HG03066 (cell line): Measurements from ENCODE around the gene CR1L.
"Not testable (repeated sequence)": the region's sequence is repeated elsewhere in the genome, so short reads cannot be mapped to it uniquely, and the experiment has no call there.

ENCODE experiments used
- ATAC-seq: cut with Tn5 transposase; IDR thresholded peaks from one replicate; pipeline ENCODE4 v1.9.1; 2021; ENCODE audit warnings: low read depth; ENCODE audit not compliant: unreplicated experiment

CR1L gene

DNA sequence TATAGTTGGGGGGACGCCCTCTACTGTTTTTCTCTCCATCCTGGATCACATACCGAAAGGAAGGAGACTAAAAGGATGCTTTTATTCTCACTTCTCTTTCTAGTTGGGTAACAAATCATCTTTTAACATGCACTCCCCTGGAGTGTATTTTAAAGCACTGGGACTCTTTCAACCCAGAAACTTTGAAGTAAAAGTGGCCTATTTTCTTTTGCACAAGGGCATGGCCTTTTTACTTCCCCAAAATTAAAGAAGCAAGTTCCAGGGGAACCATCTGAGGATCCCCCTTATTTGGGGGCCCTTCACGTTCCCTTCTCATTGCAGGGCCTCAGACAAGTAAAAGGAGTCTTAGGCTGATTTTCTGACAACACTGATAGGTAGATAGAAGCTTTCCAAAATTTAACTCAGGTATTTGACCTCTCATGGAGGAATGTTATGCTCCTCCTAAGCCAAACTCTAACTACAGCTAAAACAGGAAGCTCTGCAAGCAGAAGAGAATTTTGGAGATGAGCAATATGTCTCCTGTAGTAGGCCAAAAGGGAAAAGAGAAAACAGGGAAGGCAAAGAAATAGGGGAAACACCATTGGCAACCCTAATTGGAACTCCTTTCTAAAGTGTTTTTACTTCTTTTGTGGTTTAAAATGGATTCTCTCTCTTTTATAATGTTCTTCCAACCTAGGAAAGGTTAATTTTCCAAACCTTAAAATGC is 98.1 kb downstream of the CR1L start:
- no peak for ATAC-seq

DNA sequence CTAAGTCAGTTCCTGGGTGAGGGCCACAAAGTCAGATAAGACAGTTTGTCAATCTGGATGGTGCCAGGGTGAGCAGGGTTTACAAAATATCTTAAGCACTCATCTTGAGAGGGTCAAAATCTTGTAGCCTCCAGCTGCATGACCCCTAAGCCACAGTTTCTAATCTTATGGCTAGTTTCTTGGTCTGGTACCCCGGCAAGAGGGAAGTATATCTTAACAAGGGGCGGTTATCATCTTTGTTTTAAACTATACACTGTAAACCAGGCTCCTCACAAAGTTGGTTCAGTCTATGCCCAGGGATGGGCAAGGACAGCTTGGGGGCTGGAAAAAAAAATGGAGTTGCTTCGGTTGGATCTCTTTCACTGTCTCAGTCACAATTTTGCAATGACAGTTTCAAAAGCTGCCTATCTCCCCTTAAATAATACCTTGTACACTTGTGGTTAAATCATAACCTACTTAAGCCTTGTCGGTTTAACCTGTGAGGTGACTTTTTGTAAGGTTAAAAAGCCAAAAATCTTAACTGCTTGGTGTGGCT is 99.1 kb downstream of the CR1L start:
- ATAC-seq: no peak

DNA sequence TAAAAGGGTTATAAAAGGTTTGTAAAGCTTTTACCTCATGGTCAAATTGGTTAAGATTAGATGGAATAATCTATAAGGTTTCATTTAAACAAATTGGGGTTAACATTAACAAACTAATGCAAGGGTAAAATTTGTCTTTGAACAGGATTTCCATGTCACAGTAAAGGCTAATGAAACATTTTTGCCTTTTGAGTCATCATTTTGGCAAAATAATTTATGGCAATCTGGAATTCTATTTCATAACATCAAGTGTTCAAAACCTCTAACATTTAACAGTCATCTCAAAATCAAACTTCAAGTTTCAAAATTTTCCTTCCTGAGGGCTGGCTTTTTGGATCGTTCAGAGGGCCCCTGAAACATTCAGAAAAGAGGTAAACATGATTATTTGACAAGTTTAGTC is 100.4 kb downstream of the CR1L start:
- no peak for ATAC-seq

DNA sequence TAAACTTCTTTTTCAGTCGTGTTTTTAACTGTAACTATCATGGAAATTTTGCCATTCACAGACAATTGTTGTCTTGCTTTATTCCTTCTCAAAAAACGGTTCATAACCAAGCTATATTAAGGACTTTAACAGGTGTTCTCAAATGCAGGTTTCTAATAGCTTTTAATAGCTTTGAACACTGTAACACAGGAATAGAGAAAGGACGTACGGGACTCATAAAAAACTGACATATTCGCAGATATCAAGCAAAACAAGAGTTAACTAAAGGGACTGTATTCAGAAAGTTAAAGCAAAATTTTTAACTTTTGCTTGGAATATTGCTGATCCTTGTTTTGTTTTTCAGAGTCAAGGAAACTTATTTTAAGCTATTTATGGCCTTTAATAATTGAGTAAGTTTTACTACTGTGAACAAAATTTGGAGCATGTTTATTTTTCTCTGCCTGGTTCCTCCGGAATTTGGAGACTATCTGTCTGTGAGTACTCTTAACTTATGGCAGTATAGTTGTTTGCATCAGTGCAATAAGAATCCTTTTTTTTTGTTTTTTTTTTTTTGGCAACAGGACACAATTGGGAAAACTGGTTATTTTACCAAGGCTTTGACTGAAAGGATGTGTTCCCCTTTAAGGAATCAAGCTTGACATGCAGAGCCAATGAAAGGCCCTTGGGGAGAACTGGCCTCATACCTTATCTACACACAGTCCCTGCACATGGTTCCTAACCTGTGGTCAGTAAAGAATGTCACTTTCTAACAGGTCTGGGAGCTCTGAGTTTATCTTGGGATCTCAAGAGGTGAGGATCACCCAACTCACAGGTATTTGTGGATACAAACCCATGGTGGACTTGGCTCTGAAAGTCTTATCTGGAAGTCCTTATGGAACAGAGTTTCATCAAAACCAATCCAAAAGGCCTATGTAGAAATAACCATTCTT is 101.2 kb downstream of the CR1L start:
- no peak for ATAC-seq

DNA sequence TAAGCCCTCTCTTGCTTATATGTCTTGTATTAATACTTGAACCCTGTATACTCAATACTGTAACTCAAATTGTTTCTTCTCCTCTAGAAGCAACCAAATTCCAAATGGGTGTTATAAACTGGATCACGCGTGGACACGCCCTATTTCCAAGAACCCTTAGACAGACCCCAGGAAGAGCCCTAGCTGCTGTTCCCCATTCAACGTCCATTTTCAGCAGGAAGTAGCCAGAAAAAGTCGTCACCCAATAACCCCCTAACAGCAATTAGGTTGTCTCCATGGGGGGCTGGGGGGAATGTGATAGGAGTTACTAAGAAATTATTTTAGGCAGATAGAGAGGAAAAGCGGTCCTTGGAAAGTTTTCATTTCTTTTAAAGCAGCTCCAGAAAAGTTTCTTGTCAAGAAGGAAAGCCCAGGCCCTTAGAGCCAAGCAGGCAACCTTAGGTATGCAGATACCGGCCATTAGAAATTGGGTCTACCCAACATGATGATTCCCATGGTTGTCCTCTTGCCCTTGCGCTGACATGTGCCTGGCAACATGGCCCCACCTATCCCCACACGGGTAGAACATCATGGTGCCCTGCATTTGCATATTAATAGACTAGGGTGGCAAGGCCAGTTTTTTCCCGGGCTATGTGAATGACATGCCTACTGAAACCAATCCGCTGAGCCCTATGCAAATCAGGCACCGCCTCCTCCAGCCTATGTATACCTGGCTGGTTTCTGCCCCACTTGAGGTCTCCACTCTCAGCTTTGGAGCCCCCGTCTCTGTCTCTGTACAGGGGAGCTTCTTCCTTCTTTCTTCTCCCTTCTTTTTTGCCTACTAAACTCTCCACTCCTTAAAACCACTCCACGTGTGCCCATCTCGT is 102.9 kb downstream of the CR1L start:
- ATAC-seq: no peak

DNA sequence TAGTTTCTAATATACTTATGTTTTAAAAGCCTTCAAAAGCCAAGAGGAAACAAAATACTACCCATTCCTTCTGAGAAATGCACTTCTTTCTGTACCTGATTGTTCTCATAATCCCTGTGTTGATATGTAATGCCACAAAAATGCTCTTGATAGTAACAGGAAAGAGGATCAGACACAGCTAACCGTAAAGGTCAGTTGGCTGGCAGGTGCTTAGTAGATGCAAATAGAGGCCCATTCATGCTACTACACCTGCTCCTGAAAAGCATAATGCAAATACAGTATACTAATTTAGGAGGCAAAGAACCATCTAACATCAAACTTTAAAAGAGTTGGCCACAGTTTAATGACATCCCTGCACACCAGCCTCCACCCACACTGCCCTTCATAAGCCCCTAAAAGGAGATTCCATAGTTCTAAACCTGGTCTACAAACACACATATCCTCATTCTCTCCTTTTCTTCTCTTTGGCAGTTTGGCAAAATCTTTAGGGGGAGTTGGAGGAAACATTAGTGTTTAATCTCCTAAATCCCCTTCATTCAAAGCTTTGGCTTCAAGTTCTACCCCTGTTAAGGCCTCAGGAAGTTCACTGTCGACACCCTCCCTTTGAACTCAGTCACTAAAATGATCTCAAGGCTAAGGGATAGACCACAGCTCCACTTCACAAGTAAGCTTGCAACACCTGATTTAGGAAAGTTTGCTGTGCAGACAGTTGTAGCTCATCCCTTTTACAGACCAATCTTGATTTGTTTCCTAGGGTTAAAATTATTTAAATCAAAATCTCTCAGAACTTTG is 104.0 kb downstream of the CR1L start:
- ATAC-seq: no peak

DNA sequence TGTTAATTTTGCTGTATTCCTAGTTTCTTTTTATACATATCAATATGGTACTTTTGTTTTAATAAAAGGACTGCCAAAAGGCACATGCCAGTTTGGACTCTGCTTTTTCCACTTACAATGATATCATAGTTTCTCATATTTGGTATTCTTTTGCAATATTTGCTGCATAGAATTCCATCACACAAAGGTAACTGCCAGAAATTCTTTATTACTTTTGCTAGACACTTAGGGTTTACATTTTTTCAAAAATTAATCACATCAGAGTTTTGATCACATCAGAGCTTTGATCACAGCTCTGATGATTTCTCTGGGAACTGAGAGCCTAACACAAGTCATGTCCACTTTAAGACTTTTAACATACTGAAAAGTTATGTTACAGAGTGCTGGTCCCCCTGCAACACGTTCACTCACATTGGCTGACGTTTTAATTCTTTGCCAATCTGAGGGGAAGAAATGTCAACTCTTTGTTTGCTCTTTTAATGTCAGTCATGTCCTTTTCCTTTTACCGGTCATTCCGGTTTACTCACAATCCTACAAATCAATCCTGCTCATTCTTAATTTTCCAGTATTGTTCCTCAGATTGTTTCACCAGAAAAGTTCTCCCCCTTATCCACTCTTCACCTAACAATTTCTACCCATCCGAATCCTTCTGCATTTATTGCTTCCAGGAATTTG is 105.8 kb downstream of the CR1L start:
- no peak for ATAC-seq

DNA sequence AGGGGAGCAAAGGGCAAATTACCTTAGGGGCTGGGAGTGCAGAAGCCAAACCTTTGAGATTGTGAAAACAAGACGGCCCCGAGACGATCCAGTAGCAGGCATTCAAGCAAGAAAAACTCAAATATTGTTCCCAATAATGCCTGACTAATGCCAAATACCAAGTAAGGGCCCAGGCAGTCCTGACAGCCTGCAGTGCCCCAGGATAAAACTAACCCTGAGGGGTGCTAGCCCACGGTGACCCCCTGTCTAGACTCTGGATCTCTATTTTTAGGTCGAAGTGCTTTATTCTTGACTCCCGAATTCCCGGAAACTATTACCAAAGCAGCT is 106.5 kb downstream of the CR1L start:
- ATAC-seq: not testable (repeated sequence)

DNA sequence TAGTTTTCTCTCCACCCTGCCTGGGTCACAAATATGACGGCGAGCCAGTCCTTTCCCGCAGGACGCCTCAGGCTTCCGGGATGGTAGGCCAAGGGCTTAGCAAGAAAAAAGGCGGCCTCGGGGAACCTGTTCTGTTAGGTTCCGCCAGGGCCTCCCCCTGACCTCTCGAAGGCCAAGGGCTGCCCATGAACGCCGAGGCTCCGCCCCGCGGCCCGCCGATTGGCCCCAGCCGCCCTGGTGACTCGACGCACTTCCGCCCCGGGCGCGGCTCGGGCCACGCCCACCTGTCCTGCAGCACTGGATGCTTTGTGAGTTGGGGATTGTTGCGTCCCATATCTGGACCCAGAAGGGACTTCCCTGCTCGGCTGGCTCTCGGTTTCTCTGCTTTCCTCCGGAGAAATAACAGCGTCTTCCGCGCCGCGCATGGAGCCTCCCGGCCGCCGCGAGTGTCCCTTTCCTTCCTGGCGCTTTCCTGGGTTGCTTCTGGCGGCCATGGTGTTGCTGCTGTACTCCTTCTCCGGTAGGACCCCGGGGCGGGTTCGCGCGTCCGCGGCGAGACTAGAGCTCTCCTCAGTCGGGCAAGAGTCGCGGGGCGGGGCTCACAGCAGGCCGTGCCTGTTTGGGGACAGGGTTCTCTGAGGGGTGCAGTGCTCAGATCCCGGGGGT is 107.0 kb downstream of the CR1L start, which contains the start of gene CD46:
Gene CD46 (plus strand): TSS at position 265 of the 666 bp plus-strand sequence. CDS start 159 bp downstream, at position 424.
- peak; percentile 94 for ATAC-seq

DNA sequence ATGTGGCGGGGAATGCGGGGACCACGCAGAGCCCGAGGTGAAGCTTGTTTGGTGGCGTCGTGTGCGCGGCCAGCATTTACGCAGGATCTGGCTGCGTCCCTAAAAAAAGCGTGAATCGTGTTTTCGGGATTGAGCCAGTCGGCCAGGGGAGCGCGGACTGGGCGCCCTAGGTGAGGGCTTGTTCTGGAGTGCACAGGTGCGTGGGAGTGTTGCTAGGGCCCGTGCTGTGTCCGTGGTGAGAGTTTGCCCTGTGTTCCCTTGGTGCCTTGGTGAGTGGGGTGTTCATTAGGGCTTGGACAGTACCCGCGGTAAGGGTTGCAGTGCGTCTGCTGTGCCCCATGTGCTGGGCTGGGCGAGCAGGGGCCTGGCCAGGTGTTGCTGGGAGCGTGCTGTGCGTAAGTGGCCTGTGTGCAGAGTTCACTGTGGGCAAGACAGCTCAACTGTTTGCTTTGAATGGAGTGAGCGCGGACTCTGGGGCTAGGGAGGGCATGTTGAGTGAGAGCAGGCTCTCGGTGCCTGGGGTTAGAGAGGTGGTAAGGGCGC is 107.6 kb downstream of the CR1L start:
- peak; percentile 41 for ATAC-seq

DNA sequence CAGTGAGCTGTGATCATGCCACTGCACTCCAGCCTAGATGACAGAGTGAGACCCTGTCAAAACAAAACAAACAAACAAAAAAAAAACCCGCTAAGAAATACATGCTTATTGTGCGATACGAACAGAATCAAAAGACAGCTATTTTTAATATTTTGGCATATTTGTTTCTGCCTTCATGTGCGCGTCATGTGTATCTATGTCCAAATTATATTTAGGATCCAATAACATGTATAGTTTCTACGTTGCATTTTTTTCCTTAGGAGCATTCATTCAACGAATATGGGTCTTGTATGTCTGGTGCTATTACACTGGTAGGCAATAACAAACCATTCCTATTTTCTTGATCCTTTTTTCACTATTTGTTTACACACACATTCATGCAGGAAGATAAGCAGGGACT is 108.7 kb downstream of the CR1L start:
- no peak for ATAC-seq

DNA sequence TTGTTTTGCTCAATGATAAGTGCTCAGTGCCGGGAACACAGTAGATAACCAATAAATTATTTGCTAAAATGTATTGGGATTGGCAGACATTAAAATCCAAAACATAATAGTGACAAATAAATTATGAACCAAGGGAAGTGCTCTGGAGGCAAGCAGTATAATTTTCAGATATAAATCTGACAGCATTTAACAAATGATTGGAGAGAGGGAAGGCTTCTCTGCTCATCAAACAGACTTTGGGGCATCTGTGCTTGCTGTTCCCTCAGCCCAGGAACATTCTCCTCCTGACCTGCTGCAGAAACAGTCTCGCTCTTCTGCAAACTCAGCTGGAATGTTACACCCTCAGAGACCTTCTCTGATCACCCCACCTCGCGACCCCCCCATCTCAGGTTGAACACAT is 109.1 kb downstream of the CR1L start:
- no peak for ATAC-seq

DNA sequence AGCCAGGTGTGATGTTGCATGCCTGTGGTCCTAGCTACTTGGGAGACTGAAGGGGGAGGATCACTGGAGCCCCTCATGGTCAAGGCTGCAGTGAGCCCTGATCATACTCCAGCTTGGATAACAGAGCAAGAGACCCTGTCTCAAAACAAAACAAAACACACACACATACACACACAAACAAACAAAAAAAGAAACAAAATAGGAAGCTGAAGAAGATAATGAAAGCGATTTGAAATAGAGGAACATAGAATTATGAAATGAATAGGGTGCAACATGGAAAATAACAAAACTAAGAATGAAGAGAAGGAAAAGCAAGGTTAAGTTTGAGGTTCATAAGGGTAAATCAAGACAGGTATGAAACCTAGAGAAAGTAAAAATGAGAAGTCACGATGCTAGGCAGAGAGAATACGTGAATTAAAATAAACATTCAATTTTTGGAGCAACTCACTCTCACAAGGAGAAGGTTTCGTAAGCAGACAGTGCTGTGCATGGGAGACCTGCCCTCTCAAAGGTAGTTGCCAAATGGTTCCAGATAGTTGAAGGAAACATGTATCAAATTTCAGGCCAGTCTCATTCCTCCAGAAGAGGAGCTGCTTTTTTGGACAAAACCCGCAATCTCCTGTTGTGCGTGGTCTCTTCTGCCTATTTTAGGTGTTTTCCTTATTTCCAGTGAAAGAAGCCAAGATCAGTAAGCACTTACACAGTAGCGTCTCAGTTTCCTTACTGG is 110.2 kb downstream of the CR1L start:
- ATAC-seq: no peak

DNA sequence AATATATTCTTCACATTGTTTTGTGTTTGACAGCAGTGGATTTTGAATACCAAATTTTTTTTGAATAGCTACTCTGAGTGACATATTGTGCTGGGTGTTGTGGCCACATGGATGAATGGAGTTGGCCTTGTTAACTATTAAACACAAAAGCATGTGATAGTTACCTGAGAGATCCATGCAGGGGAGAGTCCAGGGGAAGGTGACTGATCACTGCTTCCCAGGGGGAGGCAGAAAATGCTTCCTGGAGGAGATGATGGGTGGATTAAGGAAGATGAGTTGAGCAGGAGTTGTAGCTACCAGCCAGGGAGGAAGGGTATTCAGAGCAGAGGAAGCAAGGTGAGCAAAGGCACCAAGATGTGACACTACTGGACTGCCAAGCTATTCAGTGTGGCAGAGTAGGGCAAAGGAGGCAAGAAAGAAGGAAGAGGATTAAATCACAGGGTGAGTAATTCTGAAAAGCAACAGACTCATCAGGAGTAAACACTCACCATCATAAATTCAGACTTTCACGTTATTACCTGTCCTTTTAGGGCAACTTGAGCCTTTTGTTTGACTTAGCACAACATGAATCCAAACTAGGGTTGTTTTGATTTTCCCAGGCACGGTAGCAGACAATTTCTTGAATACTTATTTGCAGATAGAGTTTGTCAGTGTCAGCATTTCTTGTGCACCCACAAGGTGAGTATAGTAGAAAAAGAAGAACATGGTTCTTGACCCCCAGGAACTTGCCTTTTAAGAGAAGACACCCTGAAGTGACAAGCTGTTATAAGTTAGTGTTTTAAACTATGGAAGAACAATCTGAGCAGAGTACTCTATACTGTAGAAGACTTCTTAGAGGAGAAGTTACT is 111.1 kb downstream of the CR1L start:
- ATAC-seq: no peak

DNA sequence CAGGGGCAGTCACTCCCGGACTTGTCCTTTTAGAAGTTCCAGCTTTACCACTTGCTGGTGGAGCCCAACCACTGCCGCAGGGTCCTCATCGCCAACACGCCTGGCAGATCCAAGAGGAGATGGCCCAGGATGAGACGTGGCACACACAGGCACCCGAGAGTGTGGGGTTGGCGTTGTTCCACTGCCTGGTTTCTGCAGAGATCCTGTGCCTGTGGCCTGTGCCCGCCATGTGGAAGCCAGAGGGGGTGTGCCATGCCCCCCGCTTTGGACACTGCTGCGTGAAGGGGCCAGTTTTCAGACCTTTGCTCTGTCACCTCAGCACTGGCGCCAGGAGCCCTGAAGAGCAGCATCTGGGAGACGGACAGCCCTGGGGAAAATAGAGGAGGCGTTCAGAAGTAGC is 117.7 kb downstream of the CR1L start:
- no peak for ATAC-seq

DNA sequence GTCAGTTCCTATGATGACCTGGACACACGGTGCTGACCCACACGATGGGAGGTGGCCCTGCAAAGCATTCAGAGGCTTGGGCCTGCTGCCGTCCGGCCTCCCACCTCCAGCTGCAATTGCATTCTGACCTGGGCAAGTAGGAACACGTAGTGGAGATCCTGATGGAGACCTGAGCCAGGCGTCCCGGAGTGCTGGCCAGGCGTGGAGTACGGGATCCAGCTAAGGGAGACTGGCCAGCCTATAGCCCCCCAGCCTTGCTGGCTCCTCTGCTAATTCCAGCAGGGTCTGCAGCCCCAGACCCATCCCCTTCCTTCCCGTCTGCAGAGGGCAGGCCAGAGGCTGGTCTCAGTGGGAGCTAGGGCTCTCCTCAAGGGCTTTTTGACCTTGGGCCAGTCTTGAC is 118.2 kb downstream of the CR1L start:
- ATAC-seq: no peak

DNA sequence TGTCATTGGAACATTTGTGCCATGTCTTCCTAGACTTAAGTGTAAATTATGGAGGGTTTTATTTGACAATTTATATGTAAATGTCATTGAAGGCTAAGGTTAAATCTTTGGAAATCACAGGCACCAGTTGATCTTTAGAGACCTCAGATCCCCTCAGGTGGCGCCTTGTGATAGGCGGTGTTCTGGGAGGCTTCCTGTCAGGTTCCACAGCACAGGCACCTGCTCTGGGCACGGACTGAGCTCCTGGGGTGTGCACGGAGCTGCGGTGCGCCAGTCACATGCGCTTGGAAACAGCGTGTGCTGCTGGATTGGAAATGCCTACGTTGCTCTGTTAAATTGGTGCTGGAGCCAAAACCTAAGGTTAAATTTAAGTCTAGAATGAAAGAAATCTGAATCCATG is 119.0 kb downstream of the CR1L start:
- no peak for ATAC-seq
